ENCODE data around the gene UGT1A10.

UGT1A10 gene

DNA sequence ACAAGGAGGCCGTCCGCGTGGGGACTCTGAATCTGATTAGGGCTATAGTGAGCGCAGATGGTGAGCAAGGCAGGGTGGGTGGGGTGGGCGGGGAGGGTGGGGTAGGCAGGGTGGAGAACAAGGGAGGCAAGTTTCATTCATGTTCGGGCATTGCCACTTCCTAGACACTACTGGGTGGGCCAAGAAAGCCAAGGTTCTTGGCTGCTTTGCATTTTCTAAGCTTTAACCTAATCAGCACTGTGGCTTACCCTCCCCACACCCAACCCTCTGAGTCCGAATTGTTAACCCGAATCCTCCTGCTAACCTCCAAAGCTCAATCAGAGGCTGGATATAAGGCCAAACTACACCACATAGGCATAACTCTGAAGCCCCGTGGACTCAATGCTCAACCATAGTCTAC is 160.0 kb downstream of the UGT1A10 start:
- no peak overlapping the region for H3K4me3 ChIP-seq (replicated peaks; ENCODE audit: insufficient read depth, low read length)
- no peak overlapping the region for H3K27ac ChIP-seq (replicated peaks)
- no peak for DNase-seq (ENCODE audit: low read depth in 1 of 2, low spot score in 1 of 2)
- no peaks in the 10 kb centered on the region for H3K27me3 ChIP-seq (ENCODE audit: insufficient read depth, poor library complexity, severe bottlenecking)
- TF ChIP-seq GABPA (IDR thresholded peaks at IDR 0.05; ENCODE audit: low read depth) (no peak), REST (IDR thresholded peaks at IDR 0.05; ENCODE audit: insufficient replicate concordance, low read depth) (no peak), POLR2AphosphoS5 (IDR thresholded peaks at IDR 0.05; ENCODE audit: low read depth) (no peak), SPI1 (IDR thresholded peaks at IDR 0.05; ENCODE audit: borderline replicate concordance, low read depth) (no peak), CTCF (IDR thresholded peaks at IDR 0.05; ENCODE audit: insufficient read depth, low read length) (no peak)

- no peak for TF ChIP-seq GABPA (IDR thresholded peaks at IDR 0.05; ENCODE audit: low read depth)
- no peak for TF ChIP-seq SPI1 (IDR thresholded peaks at IDR 0.05; ENCODE audit: borderline replicate concordance, low read depth)
- TF ChIP-seq POLR2AphosphoS5 (IDR thresholded peaks at IDR 0.05; ENCODE audit: low read depth), result no peak
- TF ChIP-seq REST (IDR thresholded peaks at IDR 0.05; ENCODE audit: insufficient replicate concordance, low read depth), result no peak
- TF ChIP-seq CTCF (IDR thresholded peaks at IDR 0.05; ENCODE audit: insufficient read depth, low read length), result no peak
- H3K27me3 ChIP-seq (ENCODE audit: insufficient read depth, poor library complexity, severe bottlenecking), result no peaks in the 10 kb centered on the region
Measured at GRCh38 chr2:233798335-233799086, 162.3 kb downstream of the UGT1A10 start.

DNA sequence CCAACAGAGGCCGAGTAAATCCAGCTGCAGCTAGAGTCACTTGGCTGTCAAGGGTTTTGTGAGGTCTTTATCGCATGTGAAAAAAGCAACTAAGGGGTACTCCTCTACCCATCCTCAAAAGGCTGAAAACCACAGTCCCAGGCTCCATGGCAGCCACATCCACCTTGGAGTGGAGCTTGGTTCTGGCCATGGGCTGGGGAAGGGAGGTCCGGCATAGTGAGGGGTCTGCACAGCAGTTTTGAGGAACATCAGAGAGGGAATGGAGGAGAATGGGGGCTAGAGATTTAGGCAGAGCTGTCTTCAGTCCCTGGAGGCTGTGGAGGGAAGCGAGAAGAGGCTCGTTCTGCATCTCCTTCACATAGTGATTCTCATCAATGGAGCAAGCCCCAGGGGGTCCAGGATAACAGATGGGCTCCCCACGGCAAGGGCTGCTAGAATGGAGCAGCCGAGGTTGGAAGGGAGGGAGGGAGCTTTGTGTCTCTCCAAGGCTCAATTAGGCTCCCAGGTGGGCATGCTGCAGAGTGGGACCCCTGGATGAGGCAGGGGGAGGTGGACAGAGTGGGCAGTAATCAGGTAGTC is 162.9 kb downstream of the UGT1A10 start:
- Histone ChIP-seq H3K4me3 (replicated peaks; ENCODE audit: insufficient read depth, low read length) (no peak overlapping the region), H3K27me3 (ENCODE audit: insufficient read depth, poor library complexity, severe bottlenecking) (no peaks in the 10 kb centered on the region), H3K27ac (replicated peaks) (no peak overlapping the region)
- no peak for DNase-seq (ENCODE audit: low read depth in 1 of 2, low spot score in 1 of 2)
- TF ChIP-seq GABPA (IDR thresholded peaks at IDR 0.05; ENCODE audit: low read depth) (no peak), REST (IDR thresholded peaks at IDR 0.05; ENCODE audit: insufficient replicate concordance, low read depth) (no peak), POLR2AphosphoS5 (IDR thresholded peaks at IDR 0.05; ENCODE audit: low read depth) (no peak), SPI1 (IDR thresholded peaks at IDR 0.05; ENCODE audit: borderline replicate concordance, low read depth) (no peak), CTCF (IDR thresholded peaks at IDR 0.05; ENCODE audit: insufficient read depth, low read length) (no peak)

More at GRCh38 chr2:233798335-233799086, 162.3 kb downstream of the UGT1A10 start:
- Histone ChIP-seq H3K27ac (replicated peaks) (no peak overlapping the region), H3K4me3 (replicated peaks; ENCODE audit: insufficient read depth, low read length) (no peak overlapping the region)
- no peak for DNase-seq (ENCODE audit: low read depth in 1 of 2, low spot score in 1 of 2)

All from HL-60 (cell line).